NB4 (cell line): ENCODE measurements around the gene RAD9B.

ENCODE experiments used
- DNase-seq: peaks from one replicate; pipeline ENCODE4 v3.0.0; 2010; ENCODE audit warnings: low read depth
- H3K4me3 ChIP-seq: one replicate; pipeline ENCODE4 v1.5.1; 2011; ENCODE audit warnings: mild to moderate bottlenecking, low read depth, low read length, moderate library complexity
- MAX ChIP-seq: IDR thresholded peaks from 2 replicates; pipeline ENCODE4 v1.6.1; 2011; ENCODE audit warnings: low read depth, low read length
- MYC ChIP-seq: IDR thresholded peaks from 2 replicates; pipeline ENCODE4 v1.6.1; 2011; ENCODE audit warnings: low read depth, low read length
- POLR2A ChIP-seq: IDR thresholded peaks from 2 replicates; pipeline ENCODE4 v1.6.1; 2011; ENCODE audit warnings: mild to moderate bottlenecking; ENCODE audit not compliant: insufficient read length; ENCODE audit errors: extremely low read depth
- TF ChIP-seq, protein P1 (sequence below): IDR thresholded peaks from one replicate; pipeline ENCODE4 v1.5.1; 2012; ENCODE audit warnings: low read depth, low read length

Gene RAD9B

DNA sequence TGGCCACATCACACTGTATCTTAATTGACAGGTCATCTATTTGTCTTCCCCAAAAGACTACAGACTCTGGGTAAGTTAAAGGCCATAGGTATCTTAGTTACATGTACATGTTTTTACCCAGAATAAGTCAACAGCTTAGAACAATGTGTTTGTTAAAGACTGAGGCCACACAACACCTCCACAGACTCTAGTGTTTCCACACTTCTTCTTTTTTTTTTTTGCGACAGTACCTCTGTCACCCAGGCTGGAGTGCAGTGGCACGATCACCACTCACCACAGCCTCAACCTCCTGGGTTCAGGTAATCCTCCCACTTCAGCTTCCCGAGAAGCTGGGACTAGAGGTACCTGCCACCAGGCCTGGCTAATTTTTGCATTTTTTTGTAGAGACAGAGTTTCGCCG is 35.3 kb upstream of the RAD9B start:
- peak; percentile 30 for DNase-seq
- no peak for TF ChIP-seq MAX
- no peak for TF ChIP-seq MYC
- no peak for TF ChIP-seq POLR2A
- TF ChIP-seq, protein P1, sequence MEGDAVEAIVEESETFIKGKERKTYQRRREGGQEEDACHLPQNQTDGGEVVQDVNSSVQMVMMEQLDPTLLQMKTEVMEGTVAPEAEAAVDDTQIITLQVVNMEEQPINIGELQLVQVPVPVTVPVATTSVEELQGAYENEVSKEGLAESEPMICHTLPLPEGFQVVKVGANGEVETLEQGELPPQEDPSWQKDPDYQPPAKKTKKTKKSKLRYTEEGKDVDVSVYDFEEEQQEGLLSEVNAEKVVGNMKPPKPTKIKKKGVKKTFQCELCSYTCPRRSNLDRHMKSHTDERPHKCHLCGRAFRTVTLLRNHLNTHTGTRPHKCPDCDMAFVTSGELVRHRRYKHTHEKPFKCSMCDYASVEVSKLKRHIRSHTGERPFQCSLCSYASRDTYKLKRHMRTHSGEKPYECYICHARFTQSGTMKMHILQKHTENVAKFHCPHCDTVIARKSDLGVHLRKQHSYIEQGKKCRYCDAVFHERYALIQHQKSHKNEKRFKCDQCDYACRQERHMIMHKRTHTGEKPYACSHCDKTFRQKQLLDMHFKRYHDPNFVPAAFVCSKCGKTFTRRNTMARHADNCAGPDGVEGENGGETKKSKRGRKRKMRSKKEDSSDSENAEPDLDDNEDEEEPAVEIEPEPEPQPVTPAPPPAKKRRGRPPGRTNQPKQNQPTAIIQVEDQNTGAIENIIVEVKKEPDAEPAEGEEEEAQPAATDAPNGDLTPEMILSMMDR, result no peak
- peak overlapping the region; percentile 79 for H3K4me3 ChIP-seq

GRCh38 chr12:110467847-110468213 is 34.3 kb upstream of the RAD9B start:
- TF ChIP-seq MAX (no peak), MYC (no peak), POLR2A (no peak)
- TF ChIP-seq, protein P1, result no peak
- peak overlapping the region; percentile 79 for H3K4me3 ChIP-seq
- no peak for DNase-seq

GRCh38 chr12:110468214-110469048 is 33.7 kb upstream of the RAD9B start, which contains the start of the genes FAM216A and GPN3:
FAM216A (plus strand) TSS chr12:110468845; CDS start chr12:110468876, 31 bp downstream.
GPN3 (minus strand) TSS chr12:110468257; CDS start chr12:110468203, 54 bp downstream.
- DNase-seq, result peak; percentile 100
- H3K4me3 ChIP-seq, result peak within 1 kb of the TSS; percentile 79
- TF ChIP-seq POLR2A (peak; percentile 76), MAX (peak; percentile 99), MYC (peak; percentile 97)
- TF ChIP-seq, protein P1, result no peak

DNA sequence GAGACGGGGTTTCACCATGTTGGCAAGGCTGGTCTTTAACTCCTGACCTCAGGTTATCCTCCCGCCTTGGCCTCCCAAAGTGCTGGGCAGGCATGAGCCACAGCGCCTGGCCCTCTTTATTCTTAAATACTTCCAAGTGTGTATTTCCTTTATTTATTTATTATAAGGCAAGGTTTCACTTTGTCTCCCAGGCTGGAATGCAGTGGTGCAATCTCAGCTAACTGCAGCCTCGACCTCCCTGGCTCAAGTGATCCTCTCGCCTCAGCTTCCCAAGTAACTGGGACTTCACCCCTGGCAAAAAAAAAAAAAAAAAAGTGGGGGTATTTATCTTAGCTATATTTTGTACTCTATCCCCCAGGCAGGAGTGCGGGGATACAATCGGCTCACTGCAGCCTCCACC is 26.7 kb upstream of the RAD9B start:
- no peak overlapping the region for H3K4me3 ChIP-seq
- no peak for DNase-seq
- no peak for TF ChIP-seq POLR2A
- TF ChIP-seq MYC, result no peak
- TF ChIP-seq MAX, result no peak
- TF ChIP-seq, protein P1, result no peak

- H3K4me3 ChIP-seq, result peak overlapping the region; percentile 95
- TF ChIP-seq MAX, result peak; percentile 85
- TF ChIP-seq MYC, result peak; percentile 60; the same call in 1 of the 2 replicates
- no peak for TF ChIP-seq POLR2A
- TF ChIP-seq, protein P1, result no peak
- peak; percentile 84 for DNase-seq
Observed at GRCh38 chr12:110498984-110499706, 3.0 kb upstream of the RAD9B start.
